Thoracic aorta (tissue), 2 donors: ENCODE results near the gene DIO3. TPM values are rescaled to one million over a fixed set of nuclear protein-coding genes. Genes with fewer than 3 reads are reported as not detected.

Experiments
- ATAC-seq: fragments of 150-250 bp; one replicate; pipeline ENCODE4 v1.8.0; 2017; ENCODE audit warnings: low read depth; ENCODE audit not compliant: insufficient number of reproducible peaks, low FRiP score
- DNase-seq: peaks from one replicate; pipeline ENCODE4 v3.0.0-alpha.2; 2020; ENCODE audit warnings: low spot score
- H3K27ac ChIP-seq, 2 donors: fragments of 200-600 bp; sonication (generic); 1 replicate in 1 of 2; 2 replicates in 1 of 2; pipeline ENCODE4 v1.5.1; 2016; ENCODE audit warnings: mild to moderate bottlenecking in 2 of 2, moderate library complexity in 2 of 2
- H3K27me3 ChIP-seq: fragments of 200-600 bp; sonication (generic); replicated peaks from 2 replicates; pipeline ENCODE4 v1.6.0; 2016; ENCODE audit warnings: mild to moderate bottlenecking; ENCODE audit not compliant: insufficient read depth
- H3K36me3 ChIP-seq: fragments of 200-600 bp; sonication (generic); one replicate; pipeline ENCODE4 v1.5.1; 2016
- H3K4me1 ChIP-seq, 2 donors: fragments of 200-600 bp; sonication (generic); 1 replicate in 1 of 2; 2 replicates in 1 of 2; pipeline versions ENCODE4 v1.5.1 to v1.6.0; 2016; ENCODE audit warnings: low read depth in 2 of 2, mild to moderate bottlenecking in 1 of 2; ENCODE audit not compliant: control insufficient read depth in 1 of 2
- H3K4me3 ChIP-seq: fragments of 200-600 bp; sonication (generic); 2 replicates; pipeline ENCODE4 v1.5.1; 2016; ENCODE audit warnings: mild to moderate bottlenecking
- H3K9me3 ChIP-seq: fragments of 200-600 bp; sonication (generic); 2 replicates; pipeline ENCODE4 v1.5.1; 2016
- CTCF ChIP-seq: fragments of 200-600 bp; sonication (generic); IDR thresholded peaks from one replicate; pipeline ENCODE4 v1.5.1; 2019; ENCODE audit warnings: antibody characterized with exemption
- total RNA-seq, 2 donors: library from RNA; depleted of rRNA; stranded (reverse); fragments of >200 nt; gene quantifications; one replicate each; pipeline versions ENCODE4 v1.1.0 to v1.2.3, GENCODE V29; 2016

Gene DIO3
- total RNA-seq, 2 donors from 2014 or later = 0.41 to 0.78 TPM

GRCh38 chr14:101535701-101536207 lies 25.5 kb upstream of the DIO3 start:
- H3K9me3 ChIP-seq = no peaks in the 10 kb centered on the region
- no peaks in the 10 kb centered on the region for H3K27me3 ChIP-seq
- H3K36me3 ChIP-seq = no peaks in the 10 kb centered on the region
- H3K4me1 ChIP-seq = no peaks in the 10 kb centered on the region
- DNase-seq (no peak), ATAC-seq (no peak)
- TF ChIP-seq CTCF = no peak
- no peak overlapping the region for H3K4me3 ChIP-seq
- H3K27ac ChIP-seq = no peak overlapping the region

DNA sequence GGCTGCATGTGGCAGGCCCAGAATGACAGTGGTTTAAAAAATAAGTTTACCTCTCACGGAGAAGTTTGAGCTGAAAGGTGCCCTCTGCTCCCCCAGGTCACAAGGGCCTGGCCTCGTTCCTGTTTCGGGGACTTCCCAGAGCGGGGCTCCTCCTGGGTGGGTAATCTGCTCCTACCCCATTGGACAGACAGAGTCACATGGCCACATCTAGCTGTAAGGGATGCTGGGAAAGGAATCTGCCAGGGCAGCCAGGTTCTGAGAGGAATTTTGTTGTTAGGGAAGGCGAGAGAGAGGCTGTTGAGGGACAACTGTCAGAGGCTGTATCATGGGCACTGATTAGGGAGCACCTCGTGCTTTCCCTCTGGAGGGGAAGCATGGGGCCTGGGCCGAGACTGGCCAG lies 24.0 kb upstream of the DIO3 start:
- no peaks in the 10 kb centered on the region for H3K4me1 ChIP-seq
- no peak overlapping the region for H3K27ac ChIP-seq
- DNase-seq = no peak
- H3K36me3 ChIP-seq = no peaks in the 10 kb centered on the region
- TF ChIP-seq CTCF = no peak
- no peaks in the 10 kb centered on the region for H3K9me3 ChIP-seq
- H3K4me3 ChIP-seq = no peak overlapping the region
- no peaks in the 10 kb centered on the region for H3K27me3 ChIP-seq
- no peak for ATAC-seq

GRCh38 chr14:101538878-101539277 lies 22.4 kb upstream of the DIO3 start:
- H3K27ac ChIP-seq = no peak overlapping the region
- no peak for TF ChIP-seq CTCF
- H3K36me3 ChIP-seq = no peaks in the 10 kb centered on the region
- ATAC-seq (no peak), DNase-seq (no peak)
- no peaks in the 10 kb centered on the region for H3K27me3 ChIP-seq
- no peak overlapping the region for H3K4me3 ChIP-seq
- H3K9me3 ChIP-seq = no peaks in the 10 kb centered on the region
- no peaks in the 10 kb centered on the region for H3K4me1 ChIP-seq

DNA sequence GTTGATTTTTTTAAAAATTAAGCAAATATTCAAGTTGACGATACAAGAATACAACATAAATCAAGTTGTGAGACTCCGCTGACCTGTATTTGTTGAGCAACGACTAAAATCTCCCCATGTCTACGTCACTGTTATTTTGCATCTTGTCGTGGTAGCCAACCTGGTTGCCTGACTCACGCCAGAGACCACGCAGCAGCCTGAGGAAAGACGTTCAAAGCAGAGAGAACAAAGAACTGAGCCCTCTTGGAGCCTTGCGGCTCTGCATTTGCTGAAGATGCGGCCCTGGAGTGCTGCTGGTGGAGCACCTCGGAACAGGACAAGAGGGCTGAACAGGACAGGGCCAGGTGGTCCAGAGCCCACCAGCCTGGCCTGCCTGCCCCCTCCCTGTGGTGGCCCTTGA lies 21.4 kb upstream of the DIO3 start:
- ATAC-seq (no peak), DNase-seq (no peak)
- TF ChIP-seq CTCF = no peak
- Histone ChIP-seq H3K27ac (no peak overlapping the region), H3K4me3 (no peak overlapping the region), H3K27me3 (no peaks in the 10 kb centered on the region), H3K9me3 (no peaks in the 10 kb centered on the region), H3K4me1 (no peaks in the 10 kb centered on the region), H3K36me3 (no peaks in the 10 kb centered on the region)

DNA sequence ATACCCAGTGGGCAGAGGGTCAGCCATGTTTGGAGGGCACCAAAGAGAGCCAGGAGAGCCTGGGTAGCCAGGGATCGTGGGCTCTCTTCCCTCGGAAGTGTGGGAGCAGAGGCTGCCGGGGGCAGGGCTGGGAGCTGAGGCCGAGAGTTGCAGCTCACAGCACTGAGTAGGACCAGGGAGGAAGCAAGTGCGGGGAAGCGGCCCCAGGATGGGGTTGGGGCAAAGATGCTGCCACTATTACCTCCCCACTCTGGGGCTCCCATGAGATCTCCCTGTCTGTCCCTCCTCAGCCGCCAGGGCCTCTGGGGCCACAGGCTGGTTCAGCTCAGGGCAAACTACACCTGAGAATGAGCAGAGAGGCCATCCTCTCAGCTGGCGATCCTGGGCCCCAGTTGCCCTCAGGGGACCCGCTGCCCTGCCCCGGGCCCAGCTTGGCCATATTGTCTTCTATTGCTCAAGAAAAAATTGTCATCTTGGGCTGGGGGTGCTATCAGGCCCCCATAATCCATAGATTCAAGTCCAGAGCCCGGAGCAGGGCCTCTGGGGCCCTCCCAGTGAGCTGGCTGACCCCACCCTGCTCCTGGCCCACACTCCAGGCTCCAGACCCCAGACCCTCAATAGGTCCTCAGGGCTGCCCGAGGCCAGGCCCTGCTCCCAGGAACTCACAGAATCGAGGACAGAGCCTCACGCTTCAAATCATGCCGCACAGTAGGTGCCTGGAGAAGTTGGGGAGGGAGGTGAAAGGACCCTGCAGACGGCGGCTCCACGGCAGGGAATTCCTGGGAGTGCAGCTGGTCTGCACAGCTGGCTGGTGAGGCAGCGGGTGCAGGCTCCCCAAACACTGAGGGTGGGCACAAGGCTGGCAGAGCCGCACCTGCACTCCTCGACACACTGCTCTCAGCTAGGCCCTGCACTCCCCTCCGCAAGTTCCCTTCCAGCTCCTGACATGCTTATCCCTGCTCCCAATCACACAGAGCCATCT lies 20.5 kb upstream of the DIO3 start:
- Histone ChIP-seq H3K9me3 (no peaks in the 10 kb centered on the region), H3K36me3 (no peaks in the 10 kb centered on the region), H3K27me3 (no peaks in the 10 kb centered on the region), H3K27ac (no peak overlapping the region), H3K4me3 (no peak overlapping the region), H3K4me1 (no peaks in the 10 kb centered on the region)
- ATAC-seq = no peak
- TF ChIP-seq CTCF = no peak
- DNase-seq = no peak
